Body of pancreas (tissue), 4 donors: ENCODE results near the gene OBP2A.

Experiments used
- CTCF ChIP-seq, 7 experiments: fragments of 450-650 bp in 4 of 7; fragments of 200-600 bp in 3 of 7; sonication (generic) in 3 of 7; IDR thresholded peaks; one replicate each; pipeline ENCODE4 v1.5.1; 2016 to 2019; ENCODE audit warnings: antibody characterized with exemption in 7 of 7
- POLR2A ChIP-seq, 3 donors: fragments of 450-650 bp; IDR thresholded peaks; one replicate each; pipeline ENCODE4 v1.6.1; 2016; ENCODE audit warnings: antibody characterized with exemption in 3 of 3, mild to moderate bottlenecking in 2 of 3

GRCh38 chr9:135574943-135575342 lies 29.0 kb downstream of the OBP2A start:
- TF ChIP-seq CTCF (IDR thresholded peaks at IDR 0.05) (no peak), POLR2A (IDR thresholded peaks at IDR 0.05) (no peak)
